WTC11 (cell line): ENCODE data around the gene CFAP53. TPM values are rescaled to one million over a fixed set of nuclear protein-coding genes. Genes with fewer than 3 reads are reported as not detected.

Experiments
- ATAC-seq: fragments of 200-7000 bp; cut with Tn5 transposase; 2 replicates; pipeline ENCODE4 v1.10.0; 2021; ENCODE audit warnings: mild to moderate bottlenecking, moderate library complexity
- CTCF ChIA-PET: fragments of 300-600 bp; sonication (Branson Sonifier 250); formaldehyde crosslinking; loops from one replicate; lab custom pipeline; 2021; ENCODE audit warnings: antibody characterized with exemption; lab: Charles Lee
- POLR2A ChIA-PET: fragments of 350-600 bp; sonication (Branson Sonifier 250); formaldehyde crosslinking; loops from one replicate; lab custom pipeline; 2021; ENCODE audit warnings: antibody characterized with exemption; lab: Charles Lee
- DNase-seq: peaks from one replicate; pipeline ENCODE4 v3.0.0; 2021; ENCODE audit warnings: low spot score
- H3K27ac Mint-ChIP-seq: 2 replicates; pipeline ENCODE4 v1.8.0; 2021; ENCODE audit warnings: mixed read lengths
- H3K27me3 Mint-ChIP-seq: 2 replicates; pipeline ENCODE4 v1.8.0; 2021; ENCODE audit warnings: low read depth, mild to moderate bottlenecking, moderate library complexity, mixed read lengths
- H3K36me3 Mint-ChIP-seq: 2 replicates; pipeline ENCODE4 v1.8.0; 2021; ENCODE audit warnings: mixed read lengths
- H3K4me1 Mint-ChIP-seq: 2 replicates; pipeline ENCODE4 v1.8.0; 2022; ENCODE audit warnings: mixed read lengths
- H3K4me3 Mint-ChIP-seq: 2 replicates; pipeline ENCODE4 v1.8.0; 2021; ENCODE audit warnings: mild to moderate bottlenecking, moderate library complexity, mixed read lengths
- H3K9me3 Mint-ChIP-seq: 2 replicates; pipeline ENCODE4 v1.8.0; 2021; ENCODE audit warnings: mixed read lengths
- CREB1 ChIP-seq: sonication (generic); formaldehyde crosslinking; IDR thresholded peaks from 2 replicates; pipeline ENCODE4 v1.8.0; 2023; ENCODE audit warnings: mild to moderate bottlenecking, missing genetic modification reagents
- FOXJ3 ChIP-seq: sonication (generic); formaldehyde crosslinking; IDR thresholded peaks from 2 replicates; pipeline ENCODE4 v1.9.0; 2021; ENCODE audit warnings: missing genetic modification reagents, mild to moderate bottlenecking, borderline replicate concordance
- FOXP1 ChIP-seq: sonication (generic); formaldehyde crosslinking; IDR thresholded peaks from 2 replicates; pipeline ENCODE4 v1.8.0; 2022; ENCODE audit warnings: missing genetic modification reagents, mild to moderate bottlenecking, moderate library complexity, borderline replicate concordance
- GTF2I ChIP-seq: fragments of 250-450 bp; sonication (Bioruptor Pico); conservative IDR thresholded peaks from 2 replicates; pipeline ENCODE4 v1.4.0; 2021; ENCODE audit warnings: mild to moderate bottlenecking
- HMGA2 ChIP-seq: fragments of 250-450 bp; sonication (Bioruptor Pico); IDR thresholded peaks from 2 replicates; pipeline ENCODE4 v1.4.0; 2021; ENCODE audit warnings: mild to moderate bottlenecking, moderate library complexity
- JAZF1 ChIP-seq: fragments of 250-450 bp; sonication (Bioruptor Pico); IDR thresholded peaks from 2 replicates; pipeline ENCODE4 v1.9.0; 2021; ENCODE audit warnings: moderate library complexity, mild to moderate bottlenecking, inconsistent platforms
- PRRX2 ChIP-seq: fragments of 250-450 bp; sonication (Bioruptor Pico); IDR thresholded peaks from 2 replicates; pipeline ENCODE4 v1.8.0; 2021; ENCODE audit warnings: mild to moderate bottlenecking
- SMAD3 ChIP-seq: sonication (generic); formaldehyde crosslinking; IDR thresholded peaks from 2 replicates; pipeline ENCODE4 v1.8.0; 2022; ENCODE audit warnings: missing genetic modification reagents, mild to moderate bottlenecking, borderline replicate concordance
- SOX15 ChIP-seq: fragments of 250-450 bp; sonication (Bioruptor Pico); IDR thresholded peaks from 2 replicates; pipeline ENCODE4 v1.9.0; 2021; ENCODE audit warnings: mild to moderate bottlenecking
- ZNF232 ChIP-seq: sonication (generic); formaldehyde crosslinking; IDR thresholded peaks from 2 replicates; pipeline ENCODE4 v1.8.0; 2022; ENCODE audit warnings: mild to moderate bottlenecking, missing genetic modification reagents
- ZNF396 ChIP-seq: fragments of 250-450 bp; sonication (Bioruptor Pico); IDR thresholded peaks from 2 replicates; pipeline ENCODE4 v1.8.0; 2021; ENCODE audit warnings: mild to moderate bottlenecking, moderate library complexity, borderline replicate concordance
- total RNA-seq: library from RNA; stranded (reverse); gene quantifications from 3 replicates; pipeline ENCODE4 v1.2.3, GENCODE V29; 2021
- TF ChIP-seq, protein P1 (sequence below): sonication (generic); formaldehyde crosslinking; IDR thresholded peaks from 2 replicates; pipeline ENCODE4 v1.8.1; 2022; ENCODE audit warnings: mild to moderate bottlenecking, moderate library complexity, missing genetic modification reagents
- TF ChIP-seq, protein P2 (sequence below): fragments of 250-450 bp; sonication (Bioruptor Pico); IDR thresholded peaks from 2 replicates; pipeline ENCODE4 v2.1.2; 2022; ENCODE audit warnings: mild to moderate bottlenecking, moderate library complexity
- TF ChIP-seq, protein P3 (sequence below): fragments of 250-450 bp; sonication (Bioruptor Pico); IDR thresholded peaks from 2 replicates; pipeline ENCODE4 v1.9.0; 2021; ENCODE audit warnings: mild to moderate bottlenecking
- TF ChIP-seq, protein P4 (sequence below): sonication (generic); formaldehyde crosslinking; IDR thresholded peaks from 2 replicates; pipeline ENCODE4 v1.8.1; 2022; ENCODE audit warnings: low read depth, mild to moderate bottlenecking, moderate library complexity, missing genetic modification reagents, borderline replicate concordance
- TF ChIP-seq, protein P5 (sequence below): sonication (generic); formaldehyde crosslinking; IDR thresholded peaks from 2 replicates; pipeline ENCODE4 v1.8.0; 2023; ENCODE audit warnings: missing genetic modification reagents
- TF ChIP-seq, protein P6 (sequence below): fragments of 250-450 bp; sonication (Bioruptor Pico); conservative IDR thresholded peaks from 2 replicates; pipeline ENCODE4 v1.9.0; 2021; ENCODE audit warnings: mild to moderate bottlenecking
- TF ChIP-seq, protein P7 (sequence below): sonication (generic); formaldehyde crosslinking; conservative IDR thresholded peaks from 2 replicates; pipeline ENCODE4 v1.8.1; 2022; ENCODE audit warnings: mild to moderate bottlenecking, missing genetic modification reagents
- TF ChIP-seq, protein P8 (sequence below): sonication (generic); formaldehyde crosslinking; IDR thresholded peaks from 2 replicates; pipeline ENCODE4 v1.8.0; 2022; ENCODE audit warnings: missing genetic modification reagents

The CFAP53 gene
- total RNA-seq, 1 experiment from 2014 or later, result 0.26 TPM

DNA sequence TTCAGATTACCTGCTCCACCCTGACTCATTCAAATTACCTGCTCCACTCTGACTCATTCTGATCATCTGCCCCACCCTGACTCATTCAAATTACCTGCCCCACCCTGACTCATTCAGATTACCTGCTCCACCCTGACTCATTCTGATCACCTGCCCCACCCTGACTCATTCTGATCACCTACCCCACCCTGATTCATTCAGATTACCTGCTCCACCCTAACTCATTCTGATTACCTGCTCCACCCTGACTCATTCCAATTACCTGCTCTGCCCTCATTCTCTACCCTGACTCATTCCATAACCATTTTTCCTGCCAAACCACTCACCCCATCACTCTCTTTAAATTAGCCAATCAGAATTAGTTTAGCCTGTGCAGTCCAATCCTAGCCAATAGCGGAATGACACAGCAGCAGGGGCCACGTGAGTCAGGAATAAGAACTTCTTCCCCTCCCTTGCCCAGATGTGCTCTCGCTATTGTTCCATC, 26.2 kb downstream of the CFAP53 start (continued):
- TF ChIP-seq, protein P1, sequence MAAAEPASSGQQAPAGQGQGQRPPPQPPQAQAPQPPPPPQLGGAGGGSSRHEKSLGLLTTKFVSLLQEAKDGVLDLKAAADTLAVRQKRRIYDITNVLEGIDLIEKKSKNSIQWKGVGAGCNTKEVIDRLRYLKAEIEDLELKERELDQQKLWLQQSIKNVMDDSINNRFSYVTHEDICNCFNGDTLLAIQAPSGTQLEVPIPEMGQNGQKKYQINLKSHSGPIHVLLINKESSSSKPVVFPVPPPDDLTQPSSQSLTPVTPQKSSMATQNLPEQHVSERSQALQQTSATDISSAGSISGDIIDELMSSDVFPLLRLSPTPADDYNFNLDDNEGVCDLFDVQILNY (CRISPR knock-in tag), result no peak
- no peak for TF ChIP-seq GTF2I (CRISPR knock-in tag)
- no peak for TF ChIP-seq CREB1 (CRISPR knock-in tag)

DNA sequence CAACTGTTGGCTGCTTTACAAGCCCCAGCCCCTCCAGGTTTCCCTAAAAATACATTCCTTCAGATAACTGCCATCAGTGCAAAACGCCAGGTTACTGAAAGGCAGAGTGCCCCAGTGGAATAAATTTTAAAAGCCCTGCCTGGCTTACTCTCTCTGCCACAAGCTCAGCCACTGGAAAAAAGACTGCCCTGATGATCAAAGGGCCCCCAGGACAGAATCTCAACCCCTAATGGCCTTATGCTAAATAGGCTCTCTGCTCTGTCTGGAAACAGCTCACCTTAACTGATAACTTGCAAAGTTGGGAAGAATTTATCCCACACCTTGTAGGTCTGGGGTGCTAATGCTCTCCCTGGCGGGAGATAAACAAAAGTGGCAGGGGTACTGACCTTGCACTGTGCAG, 33.9 kb downstream of the CFAP53 start:
- peaks cover 11% of the 10 kb centered on the region; the same call in 1 of the 2 replicates for H3K36me3 Mint-ChIP-seq
- no peak for DNase-seq
- peak; percentile 47 for ATAC-seq
- H3K9me3 Mint-ChIP-seq, result peaks cover 34% of the 10 kb centered on the region
- H3K4me3 Mint-ChIP-seq, result no peak overlapping the region
- no peak overlapping the region; the same call in 1 of the 2 replicates for H3K27ac Mint-ChIP-seq
- POLR2A ChIA-PET, result no interaction called here
- peaks cover 11% of the 10 kb centered on the region for H3K4me1 Mint-ChIP-seq
- TF ChIP-seq HMGA2 (CRISPR knock-in tag) (no peak), SOX15 (CRISPR knock-in tag) (no peak), FOXJ3 (CRISPR knock-in tag) (no peak), FOXP1 (CRISPR knock-in tag) (no peak), ZNF232 (no peak), PRRX2 (CRISPR knock-in tag) (no peak), ZNF396 (CRISPR knock-in tag) (no peak), SMAD3 (no peak), JAZF1 (CRISPR knock-in tag) (no peak)
- TF ChIP-seq, protein P2, sequence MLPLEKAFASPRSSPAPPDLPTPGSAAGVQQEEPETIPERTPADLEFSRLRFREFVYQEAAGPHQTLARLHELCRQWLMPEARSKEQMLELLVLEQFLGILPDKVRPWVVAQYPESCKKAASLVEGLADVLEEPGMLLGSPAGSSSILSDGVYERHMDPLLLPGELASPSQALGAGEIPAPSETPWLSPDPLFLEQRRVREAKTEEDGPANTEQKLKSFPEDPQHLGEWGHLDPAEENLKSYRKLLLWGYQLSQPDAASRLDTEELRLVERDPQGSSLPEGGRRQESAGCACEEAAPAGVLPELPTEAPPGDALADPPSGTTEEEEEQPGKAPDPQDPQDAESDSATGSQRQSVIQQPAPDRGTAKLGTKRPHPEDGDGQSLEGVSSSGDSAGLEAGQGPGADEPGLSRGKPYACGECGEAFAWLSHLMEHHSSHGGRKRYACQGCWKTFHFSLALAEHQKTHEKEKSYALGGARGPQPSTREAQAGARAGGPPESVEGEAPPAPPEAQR (CRISPR knock-in tag), result no peak
- TF ChIP-seq, protein P3, sequence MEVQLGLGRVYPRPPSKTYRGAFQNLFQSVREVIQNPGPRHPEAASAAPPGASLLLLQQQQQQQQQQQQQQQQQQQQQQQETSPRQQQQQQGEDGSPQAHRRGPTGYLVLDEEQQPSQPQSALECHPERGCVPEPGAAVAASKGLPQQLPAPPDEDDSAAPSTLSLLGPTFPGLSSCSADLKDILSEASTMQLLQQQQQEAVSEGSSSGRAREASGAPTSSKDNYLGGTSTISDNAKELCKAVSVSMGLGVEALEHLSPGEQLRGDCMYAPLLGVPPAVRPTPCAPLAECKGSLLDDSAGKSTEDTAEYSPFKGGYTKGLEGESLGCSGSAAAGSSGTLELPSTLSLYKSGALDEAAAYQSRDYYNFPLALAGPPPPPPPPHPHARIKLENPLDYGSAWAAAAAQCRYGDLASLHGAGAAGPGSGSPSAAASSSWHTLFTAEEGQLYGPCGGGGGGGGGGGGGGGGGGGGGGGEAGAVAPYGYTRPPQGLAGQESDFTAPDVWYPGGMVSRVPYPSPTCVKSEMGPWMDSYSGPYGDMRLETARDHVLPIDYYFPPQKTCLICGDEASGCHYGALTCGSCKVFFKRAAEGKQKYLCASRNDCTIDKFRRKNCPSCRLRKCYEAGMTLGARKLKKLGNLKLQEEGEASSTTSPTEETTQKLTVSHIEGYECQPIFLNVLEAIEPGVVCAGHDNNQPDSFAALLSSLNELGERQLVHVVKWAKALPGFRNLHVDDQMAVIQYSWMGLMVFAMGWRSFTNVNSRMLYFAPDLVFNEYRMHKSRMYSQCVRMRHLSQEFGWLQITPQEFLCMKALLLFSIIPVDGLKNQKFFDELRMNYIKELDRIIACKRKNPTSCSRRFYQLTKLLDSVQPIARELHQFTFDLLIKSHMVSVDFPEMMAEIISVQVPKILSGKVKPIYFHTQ (CRISPR knock-in tag), result no peak
- TF ChIP-seq, protein P4, sequence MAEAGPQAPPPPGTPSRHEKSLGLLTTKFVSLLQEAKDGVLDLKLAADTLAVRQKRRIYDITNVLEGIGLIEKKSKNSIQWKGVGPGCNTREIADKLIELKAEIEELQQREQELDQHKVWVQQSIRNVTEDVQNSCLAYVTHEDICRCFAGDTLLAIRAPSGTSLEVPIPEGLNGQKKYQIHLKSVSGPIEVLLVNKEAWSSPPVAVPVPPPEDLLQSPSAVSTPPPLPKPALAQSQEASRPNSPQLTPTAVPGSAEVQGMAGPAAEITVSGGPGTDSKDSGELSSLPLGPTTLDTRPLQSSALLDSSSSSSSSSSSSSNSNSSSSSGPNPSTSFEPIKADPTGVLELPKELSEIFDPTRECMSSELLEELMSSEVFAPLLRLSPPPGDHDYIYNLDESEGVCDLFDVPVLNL (CRISPR knock-in tag), result no peak
- TF ChIP-seq, protein P5, sequence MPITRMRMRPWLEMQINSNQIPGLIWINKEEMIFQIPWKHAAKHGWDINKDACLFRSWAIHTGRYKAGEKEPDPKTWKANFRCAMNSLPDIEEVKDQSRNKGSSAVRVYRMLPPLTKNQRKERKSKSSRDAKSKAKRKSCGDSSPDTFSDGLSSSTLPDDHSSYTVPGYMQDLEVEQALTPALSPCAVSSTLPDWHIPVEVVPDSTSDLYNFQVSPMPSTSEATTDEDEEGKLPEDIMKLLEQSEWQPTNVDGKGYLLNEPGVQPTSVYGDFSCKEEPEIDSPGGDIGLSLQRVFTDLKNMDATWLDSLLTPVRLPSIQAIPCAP (CRISPR knock-in tag), result no peak
- TF ChIP-seq, protein P6, sequence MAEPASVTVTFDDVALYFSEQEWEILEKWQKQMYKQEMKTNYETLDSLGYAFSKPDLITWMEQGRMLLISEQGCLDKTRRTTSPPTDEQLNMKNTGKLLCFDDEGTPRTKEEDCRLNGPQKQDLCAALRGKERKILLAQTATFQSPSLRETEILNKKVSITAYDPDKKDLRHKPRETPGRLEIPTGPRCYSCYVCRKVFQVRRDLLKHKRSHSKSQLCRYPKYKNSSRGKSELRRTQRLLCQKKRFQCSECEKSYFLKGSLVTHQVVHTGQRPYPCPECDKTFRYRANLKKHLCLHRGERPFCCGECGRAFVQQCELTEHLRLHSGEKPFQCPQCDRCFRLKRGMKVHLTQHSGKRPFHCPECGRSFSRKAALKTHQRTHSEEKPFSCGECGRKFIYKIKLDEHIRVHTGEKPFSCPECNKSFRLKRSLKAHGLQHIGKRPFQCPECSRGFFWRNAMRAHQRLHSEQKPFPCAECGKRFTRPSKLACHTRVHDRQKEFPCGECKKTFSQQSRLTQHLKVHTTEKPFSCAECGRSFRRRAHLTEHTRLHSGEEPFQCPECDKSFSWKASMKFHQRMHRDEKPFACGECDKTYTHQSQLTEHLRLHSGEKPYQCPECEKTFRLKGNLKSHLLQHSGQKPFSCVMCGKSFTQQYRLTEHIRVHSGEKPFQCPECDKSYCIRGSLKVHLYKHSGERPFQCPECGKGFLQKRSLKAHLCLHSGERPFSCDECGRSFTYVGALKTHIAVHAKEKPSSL, result no peak
- TF ChIP-seq, protein P7, sequence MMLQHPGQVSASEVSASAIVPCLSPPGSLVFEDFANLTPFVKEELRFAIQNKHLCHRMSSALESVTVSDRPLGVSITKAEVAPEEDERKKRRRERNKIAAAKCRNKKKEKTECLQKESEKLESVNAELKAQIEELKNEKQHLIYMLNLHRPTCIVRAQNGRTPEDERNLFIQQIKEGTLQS (CRISPR knock-in tag), result no peak
- TF ChIP-seq, protein P8, sequence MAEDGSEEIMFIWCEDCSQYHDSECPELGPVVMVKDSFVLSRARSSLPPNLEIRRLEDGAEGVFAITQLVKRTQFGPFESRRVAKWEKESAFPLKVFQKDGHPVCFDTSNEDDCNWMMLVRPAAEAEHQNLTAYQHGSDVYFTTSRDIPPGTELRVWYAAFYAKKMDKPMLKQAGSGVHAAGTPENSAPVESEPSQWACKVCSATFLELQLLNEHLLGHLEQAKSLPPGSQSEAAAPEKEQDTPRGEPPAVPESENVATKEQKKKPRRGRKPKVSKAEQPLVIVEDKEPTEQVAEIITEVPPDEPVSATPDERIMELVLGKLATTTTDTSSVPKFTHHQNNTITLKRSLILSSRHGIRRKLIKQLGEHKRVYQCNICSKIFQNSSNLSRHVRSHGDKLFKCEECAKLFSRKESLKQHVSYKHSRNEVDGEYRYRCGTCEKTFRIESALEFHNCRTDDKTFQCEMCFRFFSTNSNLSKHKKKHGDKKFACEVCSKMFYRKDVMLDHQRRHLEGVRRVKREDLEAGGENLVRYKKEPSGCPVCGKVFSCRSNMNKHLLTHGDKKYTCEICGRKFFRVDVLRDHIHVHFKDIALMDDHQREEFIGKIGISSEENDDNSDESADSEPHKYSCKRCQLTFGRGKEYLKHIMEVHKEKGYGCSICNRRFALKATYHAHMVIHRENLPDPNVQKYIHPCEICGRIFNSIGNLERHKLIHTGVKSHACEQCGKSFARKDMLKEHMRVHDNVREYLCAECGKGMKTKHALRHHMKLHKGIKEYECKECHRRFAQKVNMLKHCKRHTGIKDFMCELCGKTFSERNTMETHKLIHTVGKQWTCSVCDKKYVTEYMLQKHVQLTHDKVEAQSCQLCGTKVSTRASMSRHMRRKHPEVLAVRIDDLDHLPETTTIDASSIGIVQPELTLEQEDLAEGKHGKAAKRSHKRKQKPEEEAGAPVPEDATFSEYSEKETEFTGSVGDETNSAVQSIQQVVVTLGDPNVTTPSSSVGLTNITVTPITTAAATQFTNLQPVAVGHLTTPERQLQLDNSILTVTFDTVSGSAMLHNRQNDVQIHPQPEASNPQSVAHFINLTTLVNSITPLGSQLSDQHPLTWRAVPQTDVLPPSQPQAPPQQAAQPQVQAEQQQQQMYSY (CRISPR knock-in tag), result no peak
- TF ChIP-seq, all 79 proteins: peak for 0
- peaks cover 19% of the 10 kb centered on the region for H3K27me3 Mint-ChIP-seq
- CTCF ChIA-PET, result interaction anchor here (0.9 to 2.3 kb wide), 4 partner anchors 14 to 36 kb away, joined by 3 to 7 read pairs (median 4); no protein-coding TSS in a partner anchor
